ENCODE data around the gene PKLR.
"Not testable (repeated sequence)": the region's sequence is repeated elsewhere in the genome, so short reads cannot be mapped to it uniquely, and the experiment has no call there.

Gene PKLR

GRCh38 chr1:155305881-155306391 lies 4.7 kb upstream of the PKLR start:
- Mint-ChIP-seq H3K9me3 (no peaks in the 10 kb centered on the region), H3K4me3 (no peak overlapping the region), H3K27me3 (peaks cover 2% of the 10 kb centered on the region), H3K36me3 (ENCODE audit: low read depth) (peaks cover 25% of the 10 kb centered on the region), H3K27ac (peak overlapping the region; percentile 16), H3K4me1 (ENCODE audit: low read depth) (peaks cover 17% of the 10 kb centered on the region)
- intact Hi-C loops (cut with micrococcal nuclease): no loop called here

GRCh38 chr1:155304558-155305063 lies 3.4 kb upstream of the PKLR start:
- intact Hi-C loops (cut with micrococcal nuclease): no loop called here
- Mint-ChIP-seq H3K9me3 (no peaks in the 10 kb centered on the region), H3K36me3 (ENCODE audit: low read depth) (peaks cover 11% of the 10 kb centered on the region), H3K27ac (no peak overlapping the region), H3K27me3 (peaks cover 2% of the 10 kb centered on the region), H3K4me3 (no peak overlapping the region), H3K4me1 (ENCODE audit: low read depth) (peaks cover 4% of the 10 kb centered on the region)

DNA sequence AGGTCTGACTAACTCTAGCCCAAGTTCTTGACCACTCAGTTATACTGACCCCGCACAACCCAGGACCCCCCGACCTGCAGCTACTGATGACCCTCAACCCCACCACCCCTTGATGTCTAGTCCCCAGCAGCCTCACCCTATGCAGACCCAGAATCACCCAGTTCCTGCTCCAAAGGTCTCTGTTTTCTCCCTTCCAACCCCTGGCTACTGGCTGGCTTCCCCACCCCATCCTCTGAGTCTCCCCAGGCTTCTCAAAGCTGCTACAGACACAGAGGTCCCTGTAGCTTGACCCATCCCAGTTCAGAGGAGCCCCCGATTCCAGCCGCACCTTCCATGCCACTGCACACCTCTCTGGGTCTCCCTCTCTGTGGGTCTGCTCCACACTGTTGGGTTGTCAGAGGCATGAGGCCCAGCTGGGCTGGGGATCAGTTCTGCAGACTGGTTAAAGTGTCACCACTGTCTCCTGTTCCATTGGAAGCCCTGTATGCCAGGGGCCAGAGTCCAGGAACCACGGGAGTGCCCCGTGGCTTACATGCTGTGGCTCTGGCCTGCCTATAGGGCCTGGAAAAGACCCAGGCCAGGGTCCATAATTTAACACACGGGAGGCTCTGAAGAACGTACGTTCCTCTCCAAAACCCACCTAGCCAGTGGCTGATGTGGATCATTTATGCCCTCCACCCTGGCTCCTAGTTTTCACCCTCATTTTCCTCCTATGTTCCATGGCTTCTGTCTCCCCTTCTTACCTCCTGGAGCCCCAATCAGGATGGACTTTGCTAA lies 497 bp downstream of the PKLR start:
- intact Hi-C loops (cut with micrococcal nuclease): no loop called here
- H3K27me3 Mint-ChIP-seq: peaks cover 28% of the 10 kb centered on the region
- H3K4me3 Mint-ChIP-seq: no peak overlapping the region
- no peaks in the 10 kb centered on the region for H3K36me3 Mint-ChIP-seq (ENCODE audit: low read depth)
- peaks cover under 1% of the 10 kb centered on the region for H3K4me1 Mint-ChIP-seq (ENCODE audit: low read depth)
- no peak overlapping the region for H3K27ac Mint-ChIP-seq
- H3K9me3 Mint-ChIP-seq: no peaks in the 10 kb centered on the region

DNA sequence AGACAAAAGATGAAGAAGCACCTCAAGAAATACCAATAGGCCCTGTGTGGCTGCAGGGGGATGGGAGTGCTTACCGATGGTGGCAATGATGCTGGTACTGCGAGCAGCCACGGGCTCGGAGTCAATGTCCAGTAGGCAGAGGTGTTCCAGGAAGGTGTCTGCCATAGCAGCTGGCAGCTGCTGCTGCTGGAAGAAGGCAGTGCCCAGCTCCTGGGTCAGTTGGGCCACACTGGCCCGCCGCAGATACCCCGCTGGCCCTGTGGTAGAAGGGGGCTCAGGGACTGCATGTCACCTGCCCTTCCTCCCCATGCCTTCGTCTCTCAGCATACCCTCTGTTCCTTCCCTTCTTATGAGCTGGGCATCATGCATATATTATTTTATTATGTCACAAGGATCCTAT lies 1.2 kb downstream of the PKLR start:
- Mint-ChIP-seq H3K4me1 (ENCODE audit: low read depth) (peaks cover 8% of the 10 kb centered on the region), H3K9me3 (no peaks in the 10 kb centered on the region), H3K36me3 (ENCODE audit: low read depth) (no peaks in the 10 kb centered on the region), H3K27me3 (peaks cover 36% of the 10 kb centered on the region), H3K27ac (no peak overlapping the region), H3K4me3 (no peak overlapping the region)
- intact Hi-C loops (cut with micrococcal nuclease): no loop called here

DNA sequence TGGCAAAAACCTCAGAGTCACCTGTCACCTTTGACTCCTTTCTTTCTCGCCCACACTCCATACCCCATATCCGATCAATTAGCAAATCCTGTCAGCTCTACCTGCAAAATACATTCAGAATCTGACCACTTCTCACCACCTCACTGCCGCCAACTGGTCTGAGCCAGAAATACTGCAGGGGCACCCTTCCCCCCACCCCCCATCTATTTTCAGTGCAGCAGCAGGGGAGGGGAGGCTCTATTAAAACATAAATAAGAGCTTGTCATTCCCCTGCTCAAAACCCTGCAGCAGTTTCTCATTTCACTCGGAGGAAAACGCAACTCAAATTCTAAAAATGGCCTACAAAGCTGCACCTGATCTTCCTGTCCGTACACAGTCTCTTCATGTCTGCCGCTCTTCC lies 3.9 kb downstream of the PKLR start:
- peaks cover 13% of the 10 kb centered on the region for H3K4me1 Mint-ChIP-seq (ENCODE audit: low read depth)
- no peaks in the 10 kb centered on the region for H3K9me3 Mint-ChIP-seq
- H3K36me3 Mint-ChIP-seq (ENCODE audit: low read depth): no peaks in the 10 kb centered on the region
- no peak overlapping the region for H3K27ac Mint-ChIP-seq
- H3K4me3 Mint-ChIP-seq: no peak overlapping the region
- H3K27me3 Mint-ChIP-seq: peaks cover 58% of the 10 kb centered on the region
- intact Hi-C loops (cut with micrococcal nuclease): no loop called here

DNA sequence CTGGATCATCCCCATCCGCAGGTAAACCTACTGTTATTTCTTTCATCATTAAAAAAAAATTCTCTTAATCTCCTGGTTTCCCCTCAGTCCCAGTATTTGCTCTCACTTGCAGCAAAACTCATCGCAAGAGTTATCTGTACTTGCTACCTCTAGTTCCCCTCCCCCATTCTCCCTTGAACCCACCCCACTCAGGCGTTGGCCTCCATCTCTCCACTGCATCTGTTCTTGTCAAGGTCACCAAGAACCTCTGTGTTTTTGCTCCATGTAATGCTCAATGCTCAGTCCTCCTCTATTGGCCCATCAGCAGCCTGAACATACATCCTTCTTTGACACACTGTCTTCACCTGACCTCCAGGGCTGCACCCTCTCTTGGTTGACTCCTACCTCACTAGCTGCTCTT lies 4.6 kb downstream of the PKLR start:
- Mint-ChIP-seq H3K27me3 (peaks cover 63% of the 10 kb centered on the region), H3K9me3 (no peaks in the 10 kb centered on the region), H3K4me3 (no peak overlapping the region), H3K4me1 (ENCODE audit: low read depth) (peaks cover 13% of the 10 kb centered on the region), H3K36me3 (ENCODE audit: low read depth) (no peaks in the 10 kb centered on the region), H3K27ac (no peak overlapping the region)
- intact Hi-C loops (cut with micrococcal nuclease): no loop called here

- Mint-ChIP-seq H3K9me3 (no peaks in the 10 kb centered on the region), H3K27ac (no peak overlapping the region), H3K36me3 (ENCODE audit: low read depth) (no peaks in the 10 kb centered on the region)
Measured at GRCh38 chr1:155295942-155296267, 5.3 kb downstream of the PKLR start.

GRCh38 chr1:155295183-155295941 lies 5.9 kb downstream of the PKLR start:
- no peak overlapping the region for H3K27ac Mint-ChIP-seq
- intact Hi-C loops (cut with micrococcal nuclease): no loop called here
- peaks cover 13% of the 10 kb centered on the region for H3K4me1 Mint-ChIP-seq (ENCODE audit: low read depth)
- no peaks in the 10 kb centered on the region for H3K36me3 Mint-ChIP-seq (ENCODE audit: low read depth)
- peaks cover 70% of the 10 kb centered on the region for H3K27me3 Mint-ChIP-seq
- H3K4me3 Mint-ChIP-seq: no peak overlapping the region
- H3K9me3 Mint-ChIP-seq: no peaks in the 10 kb centered on the region

More at GRCh38 chr1:155295942-155296267, 5.3 kb downstream of the PKLR start:
- intact Hi-C loops (cut with micrococcal nuclease): no loop called here
- H3K4me3 Mint-ChIP-seq: no peak overlapping the region
- peaks cover 13% of the 10 kb centered on the region for H3K4me1 Mint-ChIP-seq (ENCODE audit: low read depth)
- H3K27me3 Mint-ChIP-seq: peaks cover 68% of the 10 kb centered on the region

GRCh38 chr1:155294520-155295182 lies 6.6 kb downstream of the PKLR start:
- no peaks in the 10 kb centered on the region for H3K36me3 Mint-ChIP-seq (ENCODE audit: low read depth)
- no peak overlapping the region for H3K27ac Mint-ChIP-seq
- intact Hi-C loops (cut with micrococcal nuclease): no loop called here
- peak overlapping the region; percentile 39 for H3K4me3 Mint-ChIP-seq
- no peaks in the 10 kb centered on the region for H3K9me3 Mint-ChIP-seq
- H3K27me3 Mint-ChIP-seq: peaks cover 72% of the 10 kb centered on the region
- H3K4me1 Mint-ChIP-seq (ENCODE audit: low read depth): peaks cover 13% of the 10 kb centered on the region

DNA sequence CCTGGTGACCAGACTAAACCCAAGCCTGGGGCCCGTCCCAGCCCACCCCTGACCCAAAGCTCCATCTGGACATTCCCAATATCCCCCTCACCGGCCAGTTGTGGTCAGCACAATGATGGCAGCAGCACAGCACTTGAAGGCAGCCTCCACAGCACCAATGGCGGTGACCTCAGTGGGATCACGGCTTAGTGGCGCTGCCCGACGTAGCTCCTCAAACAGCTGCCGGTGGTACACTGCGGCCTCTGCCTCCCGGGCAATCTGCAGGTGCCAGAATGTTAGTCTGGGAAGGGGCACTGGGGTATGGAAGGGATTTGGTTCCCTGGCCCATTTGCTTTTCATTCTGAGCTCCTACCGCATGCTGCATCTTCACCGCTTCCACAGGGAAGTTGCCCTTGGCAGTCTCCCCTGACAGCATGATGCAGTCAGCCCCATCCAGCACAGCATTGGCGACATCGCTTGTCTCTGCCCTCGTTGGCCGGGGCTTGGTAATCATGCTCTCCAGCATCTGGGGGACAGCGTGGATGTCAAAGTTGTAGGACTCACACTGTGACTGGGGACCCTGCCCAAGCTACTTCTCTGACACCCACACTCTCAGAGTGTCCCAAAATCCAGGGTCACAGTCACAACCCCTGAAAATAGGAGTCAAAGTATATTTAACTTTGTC lies 8.0 kb downstream of the PKLR start:
- intact Hi-C loops (cut with micrococcal nuclease): no loop called here
- Mint-ChIP-seq H3K36me3 (ENCODE audit: low read depth) (no peaks in the 10 kb centered on the region), H3K4me3 (no peak overlapping the region), H3K27me3 (peaks cover 71% of the 10 kb centered on the region), H3K4me1 (ENCODE audit: low read depth) (peaks cover 13% of the 10 kb centered on the region), H3K27ac (no peak overlapping the region), H3K9me3 (no peaks in the 10 kb centered on the region)

GRCh38 chr1:155291006-155291405 lies 10.2 kb downstream of the PKLR start:
- intact Hi-C loops (cut with micrococcal nuclease); H3K27ac Mint-ChIP-seq; H3K36me3 Mint-ChIP-seq (ENCODE audit: low read depth); H3K4me3 Mint-ChIP-seq; H3K9me3 Mint-ChIP-seq: not testable (repeated sequence)
- peaks cover 13% of the 10 kb centered on the region for H3K4me1 Mint-ChIP-seq (ENCODE audit: low read depth)
- peaks cover 49% of the 10 kb centered on the region for H3K27me3 Mint-ChIP-seq

GRCh38 chr1:155287987-155288543 lies 13.2 kb downstream of the PKLR start:
- H3K36me3 Mint-ChIP-seq (ENCODE audit: low read depth): no peaks in the 10 kb centered on the region
- intact Hi-C loops (cut with micrococcal nuclease): no loop called here
- H3K9me3 Mint-ChIP-seq: no peaks in the 10 kb centered on the region
- H3K27me3 Mint-ChIP-seq: peaks cover 19% of the 10 kb centered on the region
- peaks cover under 1% of the 10 kb centered on the region for H3K4me1 Mint-ChIP-seq (ENCODE audit: low read depth)
- H3K4me3 Mint-ChIP-seq: no peak overlapping the region
- H3K27ac Mint-ChIP-seq: no peak overlapping the region

DNA sequence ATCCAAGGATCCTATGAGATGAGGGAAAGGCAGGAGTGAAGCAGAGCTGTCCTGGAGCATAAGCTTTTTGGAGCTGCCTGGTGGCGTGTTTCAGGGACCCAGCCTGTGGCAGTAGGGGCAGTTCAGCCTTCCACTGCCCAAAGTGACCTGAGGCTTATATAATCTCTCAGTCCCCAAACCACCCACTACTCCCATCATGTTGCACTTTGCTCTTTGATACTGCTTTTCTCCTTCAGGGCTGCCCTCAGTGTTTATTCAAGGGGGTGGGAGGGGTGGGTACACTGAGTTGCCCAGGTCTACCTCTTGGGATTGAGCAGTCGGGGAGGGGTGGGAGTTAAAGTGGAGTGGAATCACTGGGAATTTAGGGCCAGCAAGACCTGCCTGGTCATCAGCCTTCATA lies 14.7 kb downstream of the PKLR start:
- no peak overlapping the region for H3K27ac Mint-ChIP-seq
- peaks cover 8% of the 10 kb centered on the region for H3K27me3 Mint-ChIP-seq
- no peak overlapping the region for H3K4me3 Mint-ChIP-seq
- intact Hi-C loops (cut with micrococcal nuclease): no loop called here
- H3K9me3 Mint-ChIP-seq: no peaks in the 10 kb centered on the region
- peaks cover 5% of the 10 kb centered on the region for H3K4me1 Mint-ChIP-seq (ENCODE audit: low read depth)
- H3K36me3 Mint-ChIP-seq (ENCODE audit: low read depth): no peaks in the 10 kb centered on the region
